Measurements from ENCODE around the gene GP5.

GP5 gene

DNA sequence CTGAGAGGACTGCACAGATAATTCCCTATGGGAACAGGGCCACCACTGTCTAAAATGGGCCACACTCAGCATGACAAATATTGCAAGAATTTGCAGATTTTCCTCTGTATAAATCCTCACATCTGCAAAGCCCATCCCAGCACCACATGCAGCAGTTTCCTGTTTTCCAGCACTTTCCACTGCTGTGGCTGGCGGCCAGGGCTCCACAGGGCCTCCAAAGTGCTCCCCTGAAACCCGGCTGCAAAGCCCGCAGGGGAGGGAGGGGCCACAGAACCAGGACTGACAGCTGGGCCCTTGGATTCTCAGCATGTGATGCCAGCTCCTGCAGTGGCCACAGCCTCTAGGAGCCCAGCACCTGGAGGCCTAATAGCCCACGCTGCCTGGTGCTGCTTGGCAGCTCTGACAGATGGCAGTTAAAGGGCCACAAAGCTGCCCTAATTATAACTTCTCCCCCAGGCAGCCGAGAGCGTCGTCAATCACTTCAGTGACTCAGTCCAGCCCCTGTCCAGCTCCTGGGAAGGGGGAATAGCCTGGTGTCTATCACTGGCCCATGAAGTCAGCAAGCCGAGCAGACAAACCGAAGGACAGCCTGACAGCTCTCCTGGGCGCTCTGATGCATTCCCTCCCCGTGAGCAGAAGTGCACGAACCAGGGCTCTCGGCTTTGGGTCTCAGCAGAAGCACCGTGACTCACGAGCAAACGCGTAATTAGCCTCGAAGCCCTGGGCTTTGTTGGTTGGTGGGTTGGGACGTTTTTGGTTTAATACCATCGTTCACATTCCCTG is 34.2 kb downstream of the GP5 start:
- TF ChIP-seq, protein P1, sequence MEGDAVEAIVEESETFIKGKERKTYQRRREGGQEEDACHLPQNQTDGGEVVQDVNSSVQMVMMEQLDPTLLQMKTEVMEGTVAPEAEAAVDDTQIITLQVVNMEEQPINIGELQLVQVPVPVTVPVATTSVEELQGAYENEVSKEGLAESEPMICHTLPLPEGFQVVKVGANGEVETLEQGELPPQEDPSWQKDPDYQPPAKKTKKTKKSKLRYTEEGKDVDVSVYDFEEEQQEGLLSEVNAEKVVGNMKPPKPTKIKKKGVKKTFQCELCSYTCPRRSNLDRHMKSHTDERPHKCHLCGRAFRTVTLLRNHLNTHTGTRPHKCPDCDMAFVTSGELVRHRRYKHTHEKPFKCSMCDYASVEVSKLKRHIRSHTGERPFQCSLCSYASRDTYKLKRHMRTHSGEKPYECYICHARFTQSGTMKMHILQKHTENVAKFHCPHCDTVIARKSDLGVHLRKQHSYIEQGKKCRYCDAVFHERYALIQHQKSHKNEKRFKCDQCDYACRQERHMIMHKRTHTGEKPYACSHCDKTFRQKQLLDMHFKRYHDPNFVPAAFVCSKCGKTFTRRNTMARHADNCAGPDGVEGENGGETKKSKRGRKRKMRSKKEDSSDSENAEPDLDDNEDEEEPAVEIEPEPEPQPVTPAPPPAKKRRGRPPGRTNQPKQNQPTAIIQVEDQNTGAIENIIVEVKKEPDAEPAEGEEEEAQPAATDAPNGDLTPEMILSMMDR (conservative IDR thresholded peaks at IDR 0.05), result no peak
- no peak overlapping the region for H3K27ac ChIP-seq

DNA sequence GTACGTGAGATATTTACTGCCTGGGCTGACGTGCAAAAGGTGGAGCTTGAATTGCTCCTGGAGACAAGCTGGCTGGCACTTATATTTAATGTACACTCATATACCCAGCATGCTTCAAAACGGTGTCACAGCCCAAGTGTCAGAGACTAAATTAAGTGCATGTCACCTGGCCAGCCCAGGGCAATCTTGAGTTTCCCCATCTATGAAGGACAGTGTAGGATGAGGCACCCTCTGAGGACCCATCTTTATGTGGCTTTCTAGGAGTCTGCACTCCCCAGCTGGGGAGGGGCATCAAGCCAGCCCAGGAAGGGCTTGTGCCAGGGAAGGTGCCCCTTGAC is 34.8 kb downstream of the GP5 start:
- TF ChIP-seq, protein P1 (conservative IDR thresholded peaks at IDR 0.05), result no peak
- H3K27ac ChIP-seq, result no peak overlapping the region

DNA sequence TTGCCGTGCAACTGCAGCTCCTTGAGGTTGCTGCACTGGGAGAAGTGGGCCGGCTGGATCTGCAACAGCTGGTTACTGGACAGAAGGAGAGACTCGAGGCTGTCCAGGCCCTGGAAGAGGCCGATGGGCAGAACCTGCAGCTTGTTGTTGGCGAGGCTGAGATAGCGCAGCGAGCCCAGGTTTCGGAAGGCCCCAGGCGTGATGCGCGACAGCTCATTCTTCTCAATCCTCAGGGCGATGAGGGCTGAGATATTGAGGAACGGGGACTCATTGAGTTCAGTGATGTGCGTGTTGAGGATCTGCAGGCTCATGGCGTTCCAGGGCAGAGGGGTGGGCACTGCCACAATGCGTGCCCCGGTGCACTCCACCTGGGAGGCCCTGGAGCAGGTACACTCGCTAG is 38.5 kb downstream of the GP5 start:
- TF ChIP-seq, protein P1 (conservative IDR thresholded peaks at IDR 0.05), result no peak
- H3K27ac ChIP-seq, result no peak overlapping the region

DNA sequence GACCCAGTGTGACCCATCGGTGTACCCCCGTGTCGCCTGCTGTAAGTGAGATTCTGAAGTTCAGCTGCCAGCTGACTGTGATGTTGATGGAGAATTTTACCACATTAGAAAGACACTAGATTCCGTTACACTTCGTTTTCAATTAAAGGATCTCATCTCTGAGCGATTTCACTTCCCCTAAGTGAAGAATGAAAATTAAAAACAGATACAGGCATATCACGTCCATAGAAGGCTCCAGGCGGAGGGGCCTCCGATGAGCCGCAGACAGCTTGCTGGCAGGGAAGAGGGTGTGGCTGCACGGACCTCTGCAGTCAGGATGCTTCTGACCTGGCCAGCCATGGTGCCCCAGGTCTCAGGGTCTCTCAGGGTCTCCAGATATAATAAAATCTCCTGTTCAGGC is 41.4 kb downstream of the GP5 start:
- TF ChIP-seq, protein P1 (conservative IDR thresholded peaks at IDR 0.05), result no peak
- H3K27ac ChIP-seq, result no peak overlapping the region

DNA sequence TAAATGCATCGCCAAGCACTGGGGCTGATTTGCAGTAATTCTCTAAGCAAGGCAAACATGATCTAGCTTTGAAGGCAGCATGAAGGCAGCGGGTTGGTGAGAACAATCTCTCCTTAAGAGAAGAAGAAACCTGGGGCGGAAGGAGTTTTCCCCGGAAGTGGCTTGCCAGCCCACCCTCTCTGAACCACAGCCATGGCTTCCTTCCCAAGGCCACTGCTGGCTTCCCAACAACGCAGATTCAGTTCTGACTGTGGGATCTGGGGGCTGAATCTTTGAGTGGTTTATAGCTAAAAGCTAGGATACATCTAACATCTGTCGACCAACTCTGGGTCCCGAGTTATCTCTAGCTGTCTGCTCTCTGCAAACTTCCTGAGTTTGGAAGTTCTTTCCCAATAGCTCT is 43.7 kb downstream of the GP5 start:
- TF ChIP-seq, protein P1 (conservative IDR thresholded peaks at IDR 0.05), result no peak

DNA sequence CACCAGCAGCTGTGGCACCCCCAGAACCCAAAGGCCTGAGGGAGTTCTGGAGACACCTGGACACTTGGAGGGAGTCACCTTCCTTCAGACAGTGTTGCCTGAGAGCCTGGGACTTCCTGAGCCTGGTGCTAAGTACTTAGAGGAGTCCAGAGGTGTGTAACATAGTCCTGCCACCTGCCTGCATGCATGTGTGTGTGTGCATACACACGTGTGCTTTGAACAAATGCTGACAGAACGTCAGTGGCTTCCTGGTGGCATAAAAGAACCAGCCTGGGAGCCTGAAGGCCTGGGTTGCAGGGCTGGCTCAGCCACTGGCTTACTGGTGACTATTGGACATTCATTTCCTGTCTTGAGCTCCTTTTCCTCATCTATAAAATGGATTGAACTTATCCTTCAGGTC is 44.8 kb downstream of the GP5 start:
- peak overlapping the region; percentile 72; the same call in 1 of the 2 replicates for H3K27ac ChIP-seq
- TF ChIP-seq, protein P1 (conservative IDR thresholded peaks at IDR 0.05), result no peak

More for the DNA sequence above, 43.7 kb downstream of the GP5 start:
- H3K27ac ChIP-seq, result no peak overlapping the region

DNA sequence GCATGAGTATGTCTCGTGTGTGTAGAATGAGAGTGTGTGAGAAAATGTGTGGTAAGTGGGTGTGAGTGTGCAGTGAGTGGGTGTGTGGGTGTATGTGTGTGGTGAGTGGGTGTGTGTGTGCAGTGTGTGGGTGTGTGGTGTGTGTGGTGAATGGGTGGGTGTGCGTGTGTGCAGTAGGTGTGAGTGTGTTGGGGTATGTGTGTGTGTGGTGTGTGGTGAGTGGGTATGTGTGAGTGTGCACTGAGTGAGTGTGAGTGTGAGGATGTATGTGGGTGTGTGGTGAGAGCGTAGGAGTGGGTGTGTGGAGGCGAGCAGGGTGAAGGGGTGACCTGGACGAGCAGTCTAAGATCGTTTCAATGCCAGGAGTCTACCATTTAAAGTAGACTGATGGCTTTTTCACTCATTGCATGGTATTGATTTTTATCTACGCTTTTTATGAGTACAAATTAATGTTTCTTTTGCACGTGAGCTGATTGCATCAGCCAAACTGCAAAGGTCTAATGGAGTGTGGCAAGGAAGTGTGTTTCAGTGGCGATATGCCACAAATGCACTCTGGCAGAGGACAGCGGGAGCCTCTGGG is 46.3 kb downstream of the GP5 start:
- H3K27ac ChIP-seq, result peak overlapping the region; percentile 72
- TF ChIP-seq, protein P1 (conservative IDR thresholded peaks at IDR 0.05), result no peak
